ENCODE measurements around the gene MYH4. TPM values are rescaled to one million over a fixed set of nuclear protein-coding genes. Genes with fewer than 3 reads are reported as not detected.

MYH4 gene
- total RNA-seq, 6 experiments from 2014 or later = 0.07 TPM; not detected in 5

DNA sequence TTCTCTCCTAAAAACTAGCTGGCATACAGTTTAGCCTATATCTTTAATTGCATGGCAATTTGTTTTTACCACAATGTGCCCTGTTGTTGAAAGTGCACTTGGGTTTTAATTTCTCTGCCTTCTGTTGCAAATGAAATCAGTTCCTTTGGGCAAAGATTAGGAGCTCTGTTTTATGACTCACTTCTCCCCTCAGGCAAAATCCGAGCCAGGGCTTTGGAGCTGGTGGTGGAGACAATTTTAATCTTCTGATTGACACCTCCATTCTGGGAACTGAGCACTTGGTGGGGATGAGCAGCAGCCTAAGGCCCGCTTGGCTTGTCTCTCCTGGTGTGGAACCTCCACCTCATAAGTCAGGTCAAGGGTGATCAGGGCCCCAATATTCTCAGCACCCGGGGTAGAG is 34.3 kb downstream of the MYH4 start:
- H3K36me3 ChIP-seq = no peaks in the 10 kb centered on the region
- TF ChIP-seq POLR2A (IDR thresholded peaks at IDR 0.05) = no peak
- TF ChIP-seq, protein P1, sequence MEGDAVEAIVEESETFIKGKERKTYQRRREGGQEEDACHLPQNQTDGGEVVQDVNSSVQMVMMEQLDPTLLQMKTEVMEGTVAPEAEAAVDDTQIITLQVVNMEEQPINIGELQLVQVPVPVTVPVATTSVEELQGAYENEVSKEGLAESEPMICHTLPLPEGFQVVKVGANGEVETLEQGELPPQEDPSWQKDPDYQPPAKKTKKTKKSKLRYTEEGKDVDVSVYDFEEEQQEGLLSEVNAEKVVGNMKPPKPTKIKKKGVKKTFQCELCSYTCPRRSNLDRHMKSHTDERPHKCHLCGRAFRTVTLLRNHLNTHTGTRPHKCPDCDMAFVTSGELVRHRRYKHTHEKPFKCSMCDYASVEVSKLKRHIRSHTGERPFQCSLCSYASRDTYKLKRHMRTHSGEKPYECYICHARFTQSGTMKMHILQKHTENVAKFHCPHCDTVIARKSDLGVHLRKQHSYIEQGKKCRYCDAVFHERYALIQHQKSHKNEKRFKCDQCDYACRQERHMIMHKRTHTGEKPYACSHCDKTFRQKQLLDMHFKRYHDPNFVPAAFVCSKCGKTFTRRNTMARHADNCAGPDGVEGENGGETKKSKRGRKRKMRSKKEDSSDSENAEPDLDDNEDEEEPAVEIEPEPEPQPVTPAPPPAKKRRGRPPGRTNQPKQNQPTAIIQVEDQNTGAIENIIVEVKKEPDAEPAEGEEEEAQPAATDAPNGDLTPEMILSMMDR (IDR thresholded peaks at IDR 0.05) = no peak
- no peaks in the 10 kb centered on the region for H3K4me1 ChIP-seq
- 48% methylated on average over 3 of the region's 3 CpGs for WGBS (ENCODE audit: insufficient coverage, low coverage, low lambda C conversion rate, missing lambda C conversion rate)
- no peak overlapping the region for H3K27ac ChIP-seq
- no peak for ATAC-seq
- H3K9me3 ChIP-seq = no peaks in the 10 kb centered on the region
- H3K27me3 ChIP-seq = no peaks in the 10 kb centered on the region
- DNase-seq = no peak
- no peak overlapping the region for H3K4me3 ChIP-seq
- intact Hi-C loops (cut with DNase I) = no loop called here

DNA sequence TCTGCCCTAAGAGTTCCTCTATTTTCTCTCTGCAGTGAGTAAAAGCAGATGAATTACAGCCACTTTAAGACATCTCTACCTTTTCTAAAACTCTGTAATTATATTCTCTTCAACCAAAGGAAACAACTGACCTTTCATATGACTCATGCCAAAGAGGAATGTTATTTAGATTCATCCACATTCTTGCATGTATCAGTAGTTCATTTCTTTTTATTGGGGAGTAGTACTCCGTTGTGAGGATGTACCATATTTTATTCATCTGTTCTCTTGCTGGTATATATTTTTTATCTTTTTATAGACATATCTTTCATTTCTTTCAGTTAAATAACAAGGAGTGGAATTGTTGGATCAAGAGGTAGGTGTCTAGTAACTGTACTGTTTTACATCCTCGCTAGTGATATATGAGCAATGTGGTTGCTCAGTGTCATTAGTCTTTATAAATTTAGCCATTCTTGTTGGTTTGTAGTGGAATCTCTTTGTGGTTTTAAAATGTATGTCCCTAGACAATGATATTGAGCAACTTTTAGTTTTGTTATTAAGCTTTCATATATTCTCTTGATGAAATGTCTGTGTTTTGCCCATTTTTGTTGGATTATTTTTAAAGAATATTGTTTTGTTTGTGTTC is 39.8 kb downstream of the MYH4 start:
- 47% methylated on average over 2 of the region's 2 CpGs for WGBS (ENCODE audit: insufficient coverage, low coverage, low lambda C conversion rate, missing lambda C conversion rate)
- Histone ChIP-seq H3K4me1 (no peaks in the 10 kb centered on the region), H3K4me3 (no peak overlapping the region), H3K27ac (no peak overlapping the region), H3K36me3 (no peaks in the 10 kb centered on the region), H3K9me3 (no peaks in the 10 kb centered on the region), H3K27me3 (no peaks in the 10 kb centered on the region)
- ATAC-seq (no peak), DNase-seq (no peak)
- intact Hi-C loops (cut with DNase I) = no loop called here
- TF ChIP-seq, protein P1 (IDR thresholded peaks at IDR 0.05) = no peak
- no peak for TF ChIP-seq POLR2A (IDR thresholded peaks at IDR 0.05)

DNA sequence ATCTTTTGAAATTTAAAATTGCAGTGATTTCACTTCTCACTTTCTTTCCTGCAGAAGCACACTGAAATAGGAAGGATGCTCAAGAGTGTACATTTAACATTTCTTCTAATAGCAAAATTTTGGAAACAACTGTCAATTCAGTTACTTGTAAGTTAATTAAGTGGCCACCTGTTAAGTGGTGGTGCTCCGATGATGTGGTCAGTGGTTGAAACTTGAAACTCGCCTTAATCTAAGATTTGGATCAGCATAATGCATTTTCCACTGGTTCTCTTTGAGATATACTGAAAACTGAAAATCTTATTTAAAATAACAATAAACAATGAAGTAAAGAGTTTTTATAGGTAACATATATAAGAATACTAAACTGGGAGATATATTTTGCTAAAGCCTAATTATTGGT is 40.6 kb downstream of the MYH4 start:
- DNase-seq (no peak), ATAC-seq (no peak)
- intact Hi-C loops (cut with DNase I) = no loop called here
- Histone ChIP-seq H3K4me1 (no peaks in the 10 kb centered on the region), H3K9me3 (no peaks in the 10 kb centered on the region), H3K27ac (no peak overlapping the region), H3K36me3 (no peaks in the 10 kb centered on the region), H3K4me3 (no peak overlapping the region), H3K27me3 (no peaks in the 10 kb centered on the region)
- TF ChIP-seq, protein P1 (IDR thresholded peaks at IDR 0.05) = no peak
- no peak for TF ChIP-seq POLR2A (IDR thresholded peaks at IDR 0.05)
- WGBS (ENCODE audit: insufficient coverage, low coverage, low lambda C conversion rate, missing lambda C conversion rate) = 53% methylated on average over 2 of the region's 2 CpGs

DNA sequence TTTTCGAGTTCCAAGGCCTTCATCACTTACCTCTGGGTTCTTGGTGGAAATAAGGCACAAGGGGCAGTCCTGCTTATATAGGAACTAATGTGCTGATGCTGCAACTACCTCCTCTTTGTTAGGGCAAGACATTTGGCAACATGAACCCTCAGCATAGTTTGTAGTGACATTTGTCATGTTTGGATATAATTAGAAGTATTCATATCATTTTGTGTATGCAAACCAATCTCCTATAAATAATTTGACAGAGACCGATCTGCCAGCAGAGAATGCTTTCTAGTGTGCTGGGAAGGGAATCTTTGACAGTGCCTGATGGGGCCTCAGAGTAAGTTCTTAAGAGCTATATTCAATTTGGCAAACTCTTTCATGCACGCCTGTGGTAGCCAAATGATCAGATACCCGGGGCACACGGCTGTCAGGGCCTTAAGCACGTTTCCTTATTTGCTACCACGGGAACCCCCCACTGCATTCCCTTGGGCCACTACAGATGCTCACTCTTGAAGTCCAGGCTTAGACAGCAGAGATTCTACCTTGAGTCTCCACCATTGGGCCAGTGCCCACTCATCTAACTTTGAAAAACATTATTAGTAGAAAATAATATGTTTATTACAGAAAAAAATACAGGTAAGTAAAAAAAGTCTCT is 47.3 kb downstream of the MYH4 start, which contains the start of gene MYH8:
Gene MYH8 (minus strand): TSS at position 51 of the 643 bp plus-strand sequence. CDS start 1,723 bp downstream, outside the sequence.
- Histone ChIP-seq H3K27ac (no peak within 1 kb of the TSS), H3K4me1 (no peaks in the 10 kb centered on the region), H3K4me3 (no peak within 1 kb of the TSS), H3K27me3 (no peaks in the 10 kb centered on the region), H3K36me3 (no peaks in the 10 kb centered on the region), H3K9me3 (no peaks in the 10 kb centered on the region)
- DNase-seq = no peak
- TF ChIP-seq POLR2A (IDR thresholded peaks at IDR 0.05) = no peak
- TF ChIP-seq, protein P1 (IDR thresholded peaks at IDR 0.05) = no peak
- 38% methylated on average over 5 of the region's 7 CpGs for WGBS (ENCODE audit: insufficient coverage, low coverage, low lambda C conversion rate, missing lambda C conversion rate)
- no peak for ATAC-seq
- intact Hi-C loops (cut with DNase I) = no loop called here
